B cell (primary cell): ENCODE measurements around the gene NOL12. TPM values are rescaled to one million over a fixed set of nuclear protein-coding genes. Genes with fewer than 3 reads are reported as not detected.

Experiments
- ATAC-seq: fragments of 200-7000 bp; cut with Tn5 transposase; one replicate; pipeline ENCODE4 v1.10.0; 2021; ENCODE audit warnings: low read depth, mild to moderate bottlenecking, moderate number of reproducible peaks, moderate library complexity
- CTCF ChIA-PET: fragments of 350-600 bp; sonication (Branson Sonifier 250); formaldehyde crosslinking; loops from one replicate; lab custom pipeline; 2021; ENCODE audit warnings: antibody characterized with exemption, inconsistent platforms; lab: Charles Lee
- POLR2A ChIA-PET: fragments of 350-600 bp; sonication (Branson Sonifier 250); formaldehyde crosslinking; loops from one replicate; lab custom pipeline; 2021; ENCODE audit warnings: antibody characterized with exemption; lab: Charles Lee
- DNase-seq: peaks from one replicate; pipeline ENCODE4 v3.0.0; 2013
- H2AFZ ChIP-seq: 2 replicates; pipeline ENCODE4 v1.6.1; 2012; ENCODE audit warnings: mild to moderate bottlenecking, low read depth, low read length; ENCODE audit not compliant: insufficient read depth, poor library complexity, severe bottlenecking
- H3K27ac ChIP-seq, 2 donors: 1 replicate in 1 of 2; 2 replicates in 1 of 2; pipeline ENCODE4 v1.5.1; 2012 to 2013; ENCODE audit warnings: low read length in 2 of 2, mild to moderate bottlenecking in 2 of 2, moderate library complexity in 1 of 2
- H3K27me3 ChIP-seq, 4 experiments: fragments of 200-600 bp in 1 of 4; sonication (generic) in 1 of 4; replicated peaks in 1 of 4; 1 replicate in 2 of 4; 2 replicates in 2 of 4; pipeline versions ENCODE4 v1.6.1 to v1.7.0; 2013 to 2016; ENCODE audit warnings: low read length in 3 of 4, mild to moderate bottlenecking in 2 of 4, mixed read lengths in 1 of 4, moderate library complexity in 1 of 4; ENCODE audit not compliant: insufficient read depth in 4 of 4, control insufficient read depth in 3 of 4; ENCODE audit errors: control extremely low read depth in 1 of 4
- H3K36me3 ChIP-seq, 2 experiments: replicated peaks in 1 of 2; 1 replicate in 1 of 2; 2 replicates in 1 of 2; pipeline versions ENCODE4 v1.6.1 to v1.7.1; 2013; ENCODE audit warnings: low read length in 1 of 2; ENCODE audit not compliant: insufficient read depth in 2 of 2, control insufficient read depth in 1 of 2; ENCODE audit errors: control extremely low read depth in 1 of 2, extremely low read depth in 1 of 2
- H3K4me1 ChIP-seq, 2 donors: fragments of 200-600 bp in 1 of 2; sonication (generic) in 1 of 2; 1 replicate in 1 of 2; 2 replicates in 1 of 2; pipeline versions ENCODE4 v1.5.1 to v1.6.1; 2013 to 2017; ENCODE audit warnings: low read length in 2 of 2; ENCODE audit not compliant: control insufficient read depth in 2 of 2, insufficient read depth in 2 of 2
- H3K4me2 ChIP-seq: replicated peaks from 2 replicates; pipeline ENCODE3; 2012; ENCODE audit warnings: mild to moderate bottlenecking, low read depth, low read length; ENCODE audit not compliant: poor library complexity, severe bottlenecking
- H3K4me3 ChIP-seq, 5 experiments: fragments of 200-600 bp in 1 of 5; sonication (generic) in 1 of 5; 1 replicate in 3 of 5; 2 replicates in 2 of 5; pipeline versions ENCODE4 v1.5.1 to v1.7.0; 2011 to 2016; ENCODE audit warnings: low read length in 4 of 5, mild to moderate bottlenecking in 4 of 5, low read depth in 2 of 5, control low read depth in 1 of 5, moderate library complexity in 1 of 5; ENCODE audit not compliant: insufficient read depth in 1 of 5; ENCODE audit errors: control extremely low read depth in 1 of 5, extremely low read depth in 1 of 5
- H3K79me2 ChIP-seq: fragments of 200-600 bp; sonication (generic); one replicate; pipeline ENCODE4 v1.6.0; 2016; ENCODE audit warnings: low read length; ENCODE audit not compliant: control insufficient read depth, insufficient read depth
- H3K9ac ChIP-seq: fragments of 200-600 bp; sonication (generic); 2 replicates; pipeline ENCODE4 v1.6.1; 2017; ENCODE audit warnings: mild to moderate bottlenecking, low read length, moderate library complexity
- H3K9me3 ChIP-seq, 3 donors: one replicate each; pipeline versions ENCODE4 v1.6.1 to v1.7.1; 2013; ENCODE audit warnings: low read length in 2 of 3; ENCODE audit not compliant: control insufficient read depth in 2 of 3, insufficient read depth in 1 of 3; ENCODE audit errors: control extremely low read depth in 1 of 3
- H4K20me1 ChIP-seq: 2 replicates; pipeline ENCODE4 v1.6.0; 2012; ENCODE audit warnings: mild to moderate bottlenecking, low read length; ENCODE audit not compliant: insufficient read depth, control insufficient read depth, poor library complexity, severe bottlenecking
- H3K27ac Mint-ChIP-seq: one replicate; pipeline ENCODE4 v1.8.0; 2021; ENCODE audit warnings: mixed read lengths
- H3K27me3 Mint-ChIP-seq: one replicate; pipeline ENCODE4 v1.8.0; 2021; ENCODE audit warnings: mixed read lengths
- H3K4me1 Mint-ChIP-seq: one replicate; pipeline ENCODE4 v1.8.0; 2021; ENCODE audit warnings: mixed read lengths
- H3K4me3 Mint-ChIP-seq: one replicate; pipeline ENCODE4 v1.8.0; 2021; ENCODE audit warnings: mixed read lengths
- H3K9me3 Mint-ChIP-seq: one replicate; pipeline ENCODE4 v1.8.0; 2022; ENCODE audit warnings: mixed read lengths; ENCODE audit not compliant: insufficient read depth
- EZH2 ChIP-seq: IDR thresholded peaks from 2 replicates; pipeline ENCODE4 v1.6.1; 2012; ENCODE audit warnings: borderline replicate concordance, low read depth, mild to moderate bottlenecking, moderate library complexity, low read length; ENCODE audit not compliant: insufficient read depth, poor library complexity, severe bottlenecking
- WGBS: methylation state at CpG from one replicate; pipeline ENCODE4 v1.1.5; 2013; ENCODE audit warnings: missing lambda C conversion rate; ENCODE audit not compliant: insufficient coverage; 5-methylcytosine and 5-hydroxymethylcytosine counted together
- intact Hi-C: fragments of 100-400 bp; cut with micrococcal nuclease; formaldehyde crosslinking; loops from one replicate; pipeline ENCODE4 v1.10.0; 2022
- polyA plus RNA-seq: library from polyadenylated mRNA; depleted of rRNA; stranded (reverse); fragments of >200 nt; gene quantifications from 2 replicates; pipeline ENCODE4 v1.2.3, GENCODE V29; 2012
- total RNA-seq, 2 donors: library from RNA; stranded (reverse); fragments of 120-200 nt in 1 of 2; gene quantifications; 1 replicate in 1 of 2; 2 replicates in 1 of 2; pipeline versions ENCODE4 v1.2.3 to v1.2.4, GENCODE V29; 2013 to 2022
- TF ChIP-seq, protein P1 (sequence below): fragments of 200-600 bp; IDR thresholded peaks from one replicate; pipeline ENCODE4 v1.8.0; 2022; ENCODE audit warnings: antibody characterized with exemption, mild to moderate bottlenecking

Gene NOL12
- total and polyA plus RNA-seq, 2 donors (not counting 1 experiment from before 2014, with no cell fraction given): 34.7 to 43.1 TPM

DNA sequence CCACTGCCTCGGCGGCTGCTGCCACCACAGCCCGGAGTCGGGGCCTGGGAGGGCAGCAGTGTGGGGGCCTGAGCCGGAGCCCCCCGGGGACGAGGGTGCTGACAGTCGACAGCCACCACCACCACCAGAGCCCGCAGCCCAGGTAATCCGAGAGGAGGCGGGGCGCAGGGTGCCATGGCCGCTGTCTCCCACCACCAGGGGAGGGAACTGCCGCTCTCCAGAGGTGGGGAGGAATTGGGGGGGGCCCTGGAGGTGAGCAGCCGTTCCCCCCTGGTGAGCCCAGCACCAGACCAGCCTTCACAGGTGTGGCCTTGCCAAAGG, 23.3 kb downstream of the NOL12 start:
- no peak overlapping the region for H3K27ac Mint-ChIP-seq
- CTCF ChIA-PET: no interaction called here
- TF ChIP-seq, protein P1, sequence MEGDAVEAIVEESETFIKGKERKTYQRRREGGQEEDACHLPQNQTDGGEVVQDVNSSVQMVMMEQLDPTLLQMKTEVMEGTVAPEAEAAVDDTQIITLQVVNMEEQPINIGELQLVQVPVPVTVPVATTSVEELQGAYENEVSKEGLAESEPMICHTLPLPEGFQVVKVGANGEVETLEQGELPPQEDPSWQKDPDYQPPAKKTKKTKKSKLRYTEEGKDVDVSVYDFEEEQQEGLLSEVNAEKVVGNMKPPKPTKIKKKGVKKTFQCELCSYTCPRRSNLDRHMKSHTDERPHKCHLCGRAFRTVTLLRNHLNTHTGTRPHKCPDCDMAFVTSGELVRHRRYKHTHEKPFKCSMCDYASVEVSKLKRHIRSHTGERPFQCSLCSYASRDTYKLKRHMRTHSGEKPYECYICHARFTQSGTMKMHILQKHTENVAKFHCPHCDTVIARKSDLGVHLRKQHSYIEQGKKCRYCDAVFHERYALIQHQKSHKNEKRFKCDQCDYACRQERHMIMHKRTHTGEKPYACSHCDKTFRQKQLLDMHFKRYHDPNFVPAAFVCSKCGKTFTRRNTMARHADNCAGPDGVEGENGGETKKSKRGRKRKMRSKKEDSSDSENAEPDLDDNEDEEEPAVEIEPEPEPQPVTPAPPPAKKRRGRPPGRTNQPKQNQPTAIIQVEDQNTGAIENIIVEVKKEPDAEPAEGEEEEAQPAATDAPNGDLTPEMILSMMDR: no peak
- no peak for TF ChIP-seq EZH2

DNA sequence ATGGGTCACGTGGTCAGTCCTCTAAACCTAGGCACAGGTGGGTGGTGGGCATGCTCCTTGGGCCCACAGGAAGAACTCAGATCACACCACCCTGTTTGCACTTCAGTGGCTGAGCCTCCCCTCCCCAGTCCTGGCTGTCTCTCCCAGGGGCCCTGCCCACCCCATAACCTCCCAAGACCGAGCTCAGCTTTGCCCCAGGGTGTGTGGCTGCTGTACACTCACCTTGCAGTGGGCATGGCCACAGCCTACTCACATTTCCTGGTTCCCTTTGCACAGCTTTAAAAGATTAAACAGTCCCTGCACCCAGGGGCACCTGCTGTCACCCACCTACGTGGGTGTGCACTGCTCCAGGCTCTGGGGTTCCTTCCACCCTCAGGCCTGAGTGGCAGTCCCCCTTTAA, 24.5 kb downstream of the NOL12 start:
- DNase-seq (no peak), ATAC-seq (no peak)
- Histone ChIP-seq H4K20me1 (no peaks in the 10 kb centered on the region), H3K79me2 (no peaks in the 10 kb centered on the region), H3K27me3 (no peaks in the 10 kb centered on the region), H3K9ac (no peak overlapping the region), H3K4me1 (no peaks in the 10 kb centered on the region), H3K4me2 (no peak overlapping the region), H3K4me3 (no peak overlapping the region), H2AFZ (no peak overlapping the region), H3K27ac (no peak overlapping the region), H3K9me3 (no peaks in the 10 kb centered on the region), H3K36me3 (peaks cover 0 to 2% of the 10 kb centered on the region in 2 experiments)
- Mint-ChIP-seq H3K4me1 (no peaks in the 10 kb centered on the region), H3K4me3 (no peak overlapping the region), H3K27me3 (no peaks in the 10 kb centered on the region), H3K27ac (no peak overlapping the region), H3K9me3 (no peaks in the 10 kb centered on the region)
- ChIA-PET POLR2A (no interaction called here), CTCF (interaction anchor here (2.4 kb wide), 1 partner anchor 67 kb away, joined by 9 read pairs; no protein-coding TSS in a partner anchor)
- WGBS: 86% methylated on average over 3 of the region's 3 CpGs
- intact Hi-C loops: no loop called here
- TF ChIP-seq, protein P1: no peak
- no peak for TF ChIP-seq EZH2

More for the DNA sequence above, 23.3 kb downstream of the NOL12 start:
- Histone ChIP-seq H3K27ac (no peak overlapping the region), H3K4me3 (no peak overlapping the region), H3K9me3 (no peaks in the 10 kb centered on the region), H4K20me1 (no peaks in the 10 kb centered on the region), H3K9ac (no peak overlapping the region), H3K4me2 (no peak overlapping the region), H2AFZ (no peak overlapping the region), H3K36me3 (peaks cover 0 to 2% of the 10 kb centered on the region in 2 experiments), H3K27me3 (no peaks in the 10 kb centered on the region), H3K4me1 (no peaks in the 10 kb centered on the region), H3K79me2 (no peaks in the 10 kb centered on the region)
- ATAC-seq (no peak), DNase-seq (no peak)
- H3K9me3 Mint-ChIP-seq: no peaks in the 10 kb centered on the region
- POLR2A ChIA-PET: interaction anchor here (0.6 kb wide), 1 partner anchor 45 kb away, joined by 5 read pairs; no protein-coding TSS in a partner anchor
- H3K27me3 Mint-ChIP-seq: no peaks in the 10 kb centered on the region
- intact Hi-C loops: no loop called here
- WGBS: 98% methylated on average over 7 of the region's 15 CpGs
- no peak overlapping the region for H3K4me3 Mint-ChIP-seq
- no peaks in the 10 kb centered on the region for H3K4me1 Mint-ChIP-seq
